PC-9 (cell line): ENCODE measurements around the gene MAP3K20. TPM values are rescaled to one million over a fixed set of nuclear protein-coding genes. Genes with fewer than 3 reads are reported as not detected.

Experiments
- BruUV-seq: library from RNA; stranded (reverse); fragments of 400-500 nt; replicated peaks from 2 replicates; lab custom pipeline; 2021; lab: Mats Ljungman, UMichigan
- CTCF ChIA-PET: fragments of 300-600 bp; sonication (Branson Sonifier 250); formaldehyde crosslinking; loops from one replicate; lab custom pipeline; 2022; ENCODE audit warnings: antibody characterized with exemption; lab: Charles Lee
- POLR2A ChIA-PET: fragments of 300-600 bp; sonication (Branson Sonifier 250); formaldehyde crosslinking; loops from one replicate; lab custom pipeline; 2022; ENCODE audit warnings: antibody characterized with exemption; ENCODE audit not compliant: unreplicated experiment; lab: Charles Lee
- DNase-seq, 2 experiments: peaks; one replicate each; pipeline versions ENCODE4 v3.0.0 to v3.0.0-alpha.2; 2015 to 2022; ENCODE audit warnings: mixed read lengths in 1 of 2
- H2AFZ ChIP-seq: fragments of 200-600 bp; sonication (generic); 2 replicates; pipeline ENCODE4 v1.8.1; 2017; ENCODE audit warnings: antibody characterized with exemption
- H3F3A ChIP-seq: fragments of 200-600 bp; sonication (generic); 2 replicates; pipeline ENCODE4 v1.8.1; 2017; ENCODE audit warnings: antibody characterized with exemption, mild to moderate bottlenecking, low read depth; ENCODE audit not compliant: insufficient read depth
- H3K27ac ChIP-seq: fragments of 200-600 bp; sonication (generic); 2 replicates; pipeline ENCODE4 v1.6.1; 2016; ENCODE audit warnings: mixed run types
- H3K27me3 ChIP-seq: fragments of 200-600 bp; sonication (generic); 2 replicates; pipeline ENCODE4 v1.6.1; 2016; ENCODE audit warnings: low read depth, mixed run types; ENCODE audit not compliant: insufficient read depth
- H3K36me3 ChIP-seq: fragments of 200-600 bp; sonication (generic); 2 replicates; pipeline ENCODE4 v1.6.1; 2016; ENCODE audit warnings: low read depth, mixed run types
- H3K4me1 ChIP-seq: fragments of 200-600 bp; sonication (generic); replicated peaks from 2 replicates; pipeline ENCODE4 v1.6.1; 2016; ENCODE audit warnings: mixed run types; ENCODE audit not compliant: insufficient read depth
- H3K4me2 ChIP-seq: fragments of 200-600 bp; sonication (generic); 2 replicates; pipeline ENCODE4 v1.6.1; 2017; ENCODE audit warnings: mixed run types
- H3K4me3 ChIP-seq: fragments of 200-600 bp; sonication (generic); 2 replicates; pipeline ENCODE4 v1.6.1; 2016; ENCODE audit warnings: mixed run types
- H3K79me2 ChIP-seq: fragments of 200-600 bp; sonication (generic); 2 replicates; pipeline ENCODE4 v1.6.1; 2017; ENCODE audit warnings: low read depth, mixed run types
- H3K9me2 ChIP-seq: fragments of 200-600 bp; sonication (generic); 2 replicates; pipeline ENCODE4 v1.8.1; 2017; ENCODE audit warnings: mild to moderate bottlenecking; ENCODE audit not compliant: insufficient read depth
- H3K9me3 ChIP-seq: fragments of 200-600 bp; sonication (generic); 2 replicates; pipeline ENCODE4 v1.8.1; 2016; ENCODE audit warnings: low read depth; ENCODE audit not compliant: insufficient read depth
- H4K20me1 ChIP-seq: fragments of 200-600 bp; sonication (generic); 2 replicates; pipeline ENCODE4 v1.8.1; 2017; ENCODE audit not compliant: insufficient read depth
- EZH2 ChIP-seq: fragments of 200-600 bp; sonication (generic); IDR thresholded peaks from 2 replicates; pipeline ENCODE4 v1.8.0; 2017; ENCODE audit warnings: antibody characterized with exemption, low read depth
- intact Hi-C: fragments of 100-400 bp; cut with micrococcal nuclease; formaldehyde crosslinking; loops from one replicate; pipeline ENCODE4 v1.10.0; 2022; ENCODE audit not compliant: unreplicated experiment
- total RNA-seq: library from RNA; stranded (reverse); gene quantifications from 2 replicates; pipeline ENCODE4 v1.2.3, GENCODE V29; 2021
- TF ChIP-seq, protein P1 (sequence below): fragments of 200-600 bp; sonication (generic); conservative IDR thresholded peaks from 2 replicates; pipeline ENCODE4 v1.6.1; 2017; ENCODE audit warnings: mixed run types, antibody characterized with exemption, mild to moderate bottlenecking, moderate library complexity

Gene MAP3K20
- total RNA-seq, 1 experiment from 2014 or later = 58.5 TPM

DNA sequence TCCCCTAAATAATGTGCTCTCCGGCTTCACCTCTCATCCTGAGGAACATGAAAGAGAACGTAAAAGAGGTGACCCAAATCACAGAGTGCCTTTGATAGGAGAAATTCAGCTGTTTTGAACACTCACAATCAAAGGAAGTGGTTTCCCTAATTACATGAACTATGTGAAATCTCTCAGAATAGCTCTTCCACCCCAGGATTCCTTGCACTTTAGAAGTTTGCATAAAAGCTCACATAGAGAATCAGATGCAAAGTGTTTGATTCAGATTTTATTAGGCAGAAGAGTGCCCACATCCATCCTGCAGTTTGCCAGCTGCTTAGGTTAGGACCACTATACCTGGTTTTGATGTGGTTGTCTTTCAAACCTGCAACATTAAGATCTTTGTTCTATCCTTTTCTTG lies 61.0 kb downstream of the MAP3K20 start:
- Histone ChIP-seq H3F3A (no peaks in the 10 kb centered on the region), H3K9me2 (no peaks in the 10 kb centered on the region), H3K4me1 (no peaks in the 10 kb centered on the region), H3K36me3 (peaks cover 11% of the 10 kb centered on the region; the same call in 1 of the 2 replicates), H3K9me3 (peaks cover 11% of the 10 kb centered on the region), H3K4me2 (no peak overlapping the region), H2AFZ (no peak overlapping the region), H3K4me3 (no peak overlapping the region), H4K20me1 (no peaks in the 10 kb centered on the region), H3K27ac (no peak overlapping the region), H3K27me3 (no peaks in the 10 kb centered on the region), H3K79me2 (peaks cover 4% of the 10 kb centered on the region; the same call in 1 of the 2 replicates)
- ChIA-PET CTCF (no interaction called here), POLR2A (no interaction called here)
- no peak for TF ChIP-seq EZH2
- TF ChIP-seq, protein P1, sequence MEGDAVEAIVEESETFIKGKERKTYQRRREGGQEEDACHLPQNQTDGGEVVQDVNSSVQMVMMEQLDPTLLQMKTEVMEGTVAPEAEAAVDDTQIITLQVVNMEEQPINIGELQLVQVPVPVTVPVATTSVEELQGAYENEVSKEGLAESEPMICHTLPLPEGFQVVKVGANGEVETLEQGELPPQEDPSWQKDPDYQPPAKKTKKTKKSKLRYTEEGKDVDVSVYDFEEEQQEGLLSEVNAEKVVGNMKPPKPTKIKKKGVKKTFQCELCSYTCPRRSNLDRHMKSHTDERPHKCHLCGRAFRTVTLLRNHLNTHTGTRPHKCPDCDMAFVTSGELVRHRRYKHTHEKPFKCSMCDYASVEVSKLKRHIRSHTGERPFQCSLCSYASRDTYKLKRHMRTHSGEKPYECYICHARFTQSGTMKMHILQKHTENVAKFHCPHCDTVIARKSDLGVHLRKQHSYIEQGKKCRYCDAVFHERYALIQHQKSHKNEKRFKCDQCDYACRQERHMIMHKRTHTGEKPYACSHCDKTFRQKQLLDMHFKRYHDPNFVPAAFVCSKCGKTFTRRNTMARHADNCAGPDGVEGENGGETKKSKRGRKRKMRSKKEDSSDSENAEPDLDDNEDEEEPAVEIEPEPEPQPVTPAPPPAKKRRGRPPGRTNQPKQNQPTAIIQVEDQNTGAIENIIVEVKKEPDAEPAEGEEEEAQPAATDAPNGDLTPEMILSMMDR = no peak
- no TSS peak for BruUV-seq
- intact Hi-C loops = no loop called here
- DNase-seq = no peak

DNA sequence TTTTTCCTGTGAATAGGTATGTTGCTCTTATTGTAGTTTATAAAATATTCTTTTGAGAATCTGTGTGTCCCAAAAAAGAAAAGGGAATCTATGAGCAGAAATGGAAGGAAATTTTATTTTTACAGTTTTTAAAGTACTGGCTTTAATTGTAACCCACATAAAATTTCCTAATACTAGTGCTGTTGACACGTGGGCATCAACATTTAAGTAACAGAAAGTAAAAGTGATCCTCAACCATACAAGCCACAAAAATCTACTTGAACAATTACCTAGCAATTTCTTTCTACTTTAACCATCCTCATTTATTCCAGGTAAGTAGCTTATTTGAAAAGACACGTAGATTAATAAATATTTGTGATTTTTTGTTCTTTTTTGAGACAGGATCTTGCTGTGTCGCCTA lies 62.0 kb downstream of the MAP3K20 start:
- Histone ChIP-seq H3K36me3 (peaks cover 11% of the 10 kb centered on the region; the same call in 1 of the 2 replicates), H3K4me3 (no peak overlapping the region), H4K20me1 (no peaks in the 10 kb centered on the region), H3F3A (no peaks in the 10 kb centered on the region), H3K27me3 (no peaks in the 10 kb centered on the region), H3K9me2 (no peaks in the 10 kb centered on the region), H2AFZ (no peak overlapping the region), H3K4me2 (no peak overlapping the region), H3K9me3 (peaks cover 21% of the 10 kb centered on the region), H3K27ac (no peak overlapping the region), H3K4me1 (no peaks in the 10 kb centered on the region), H3K79me2 (peaks cover 4% of the 10 kb centered on the region; the same call in 1 of the 2 replicates)
- CTCF ChIA-PET = no interaction called here
- DNase-seq = no peak
- TF ChIP-seq EZH2 = no peak
- TF ChIP-seq, protein P1 = no peak
- POLR2A ChIA-PET = no interaction called here
- intact Hi-C loops = no loop called here
- BruUV-seq = no TSS peak

DNA sequence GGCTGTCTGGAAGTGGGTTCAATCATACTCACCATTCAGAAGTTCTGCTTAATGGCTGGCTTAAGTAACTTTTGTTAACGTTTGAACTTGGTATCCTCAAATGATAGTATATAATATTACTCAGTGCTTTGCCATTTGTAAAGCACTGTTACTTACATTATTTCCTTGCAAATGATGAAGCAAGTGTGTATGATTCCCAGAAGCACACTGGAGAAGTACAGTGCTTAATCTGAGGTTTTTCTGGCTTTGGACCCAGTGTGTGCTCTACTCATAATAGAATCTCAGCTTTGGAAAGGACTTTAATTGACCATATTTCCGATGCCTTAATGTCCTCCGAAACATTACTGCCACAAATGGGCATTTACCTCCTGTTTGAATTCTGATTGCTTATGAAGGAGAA lies 63.3 kb downstream of the MAP3K20 start:
- H3K4me1 ChIP-seq = no peaks in the 10 kb centered on the region
- H3K9me3 ChIP-seq = peaks cover 23% of the 10 kb centered on the region
- DNase-seq = no peak
- no peaks in the 10 kb centered on the region for H3K9me2 ChIP-seq
- no peak overlapping the region for H3K4me3 ChIP-seq
- H3K36me3 ChIP-seq = peaks cover 11% of the 10 kb centered on the region; the same call in 1 of the 2 replicates
- ChIA-PET CTCF (interaction anchor here (0.6 kb wide), 1 partner anchor 44 kb away, joined by 4 read pairs; no protein-coding TSS in a partner anchor), POLR2A (interaction anchor here (0.6 kb wide), 1 partner anchor 61 kb away, joined by 7 read pairs; no protein-coding TSS in a partner anchor)
- H3K27me3 ChIP-seq = no peaks in the 10 kb centered on the region
- intact Hi-C loops = no loop called here
- no peaks in the 10 kb centered on the region for H3F3A ChIP-seq
- no peak for TF ChIP-seq EZH2
- TF ChIP-seq, protein P1 = no peak
- no peak overlapping the region for H3K27ac ChIP-seq
- H3K4me2 ChIP-seq = no peak overlapping the region
- peaks cover 4% of the 10 kb centered on the region; the same call in 1 of the 2 replicates for H3K79me2 ChIP-seq
- BruUV-seq = no TSS peak
- no peaks in the 10 kb centered on the region for H4K20me1 ChIP-seq
- no peak overlapping the region for H2AFZ ChIP-seq
